ENCODE results near the gene LDLRAD4.

LDLRAD4 gene

DNA sequence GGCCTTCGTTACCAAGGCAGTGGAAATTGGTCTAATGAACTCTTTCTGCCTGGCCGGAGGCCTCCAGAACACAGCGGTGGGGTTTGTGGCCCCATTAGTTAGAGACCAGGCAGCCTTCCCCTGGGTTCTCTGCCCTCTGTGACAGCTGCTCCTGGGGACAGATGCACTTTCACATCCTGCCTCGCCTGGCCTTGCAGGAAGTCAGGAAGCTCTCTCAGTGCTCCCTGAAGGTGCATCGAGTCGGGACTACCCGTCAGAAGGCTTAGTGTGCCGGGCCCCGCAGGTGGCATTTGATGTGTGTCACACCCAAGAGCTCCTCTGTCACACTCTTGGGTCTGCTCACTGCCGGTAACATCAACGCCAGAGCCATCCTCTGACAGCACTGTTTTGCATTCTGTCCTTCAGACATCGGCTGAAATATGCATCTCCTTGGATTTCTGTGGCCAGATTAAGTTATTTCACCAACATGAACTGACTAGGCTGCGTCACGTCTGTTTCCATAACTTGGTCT, 158.3 kb downstream of the LDLRAD4 start:
- no peak for DNase-seq (ENCODE audit: low read depth)
- in situ Hi-C loops (cut with HindIII; ENCODE audit: low sequenced_read_pairs) = no loop called here
- H3K4me3 ChIP-seq (ENCODE audit: low read depth, low read length) = no peak overlapping the region

DNA sequence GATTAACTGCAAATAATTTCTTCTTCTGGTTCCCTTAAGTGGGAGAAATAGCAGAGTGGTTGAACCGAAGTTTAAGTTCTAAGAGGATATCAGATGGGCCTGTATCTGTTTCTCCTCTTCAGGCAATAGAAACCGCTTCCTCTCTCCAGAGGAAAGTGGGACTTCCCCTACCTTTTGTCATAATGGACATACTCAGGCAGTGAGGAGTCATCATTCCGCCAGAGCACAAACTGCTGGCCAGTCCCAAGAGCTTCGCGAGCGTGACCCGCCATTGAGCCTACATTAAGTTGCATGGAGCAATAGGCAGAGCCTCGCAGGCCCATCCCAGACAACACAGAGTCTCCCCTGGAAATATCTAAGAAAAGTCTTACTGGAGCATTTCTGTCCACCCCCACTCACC, 158.9 kb downstream of the LDLRAD4 start:
- H3K4me3 ChIP-seq (ENCODE audit: low read depth, low read length) = no peak overlapping the region
- TF ChIP-seq, protein P1, sequence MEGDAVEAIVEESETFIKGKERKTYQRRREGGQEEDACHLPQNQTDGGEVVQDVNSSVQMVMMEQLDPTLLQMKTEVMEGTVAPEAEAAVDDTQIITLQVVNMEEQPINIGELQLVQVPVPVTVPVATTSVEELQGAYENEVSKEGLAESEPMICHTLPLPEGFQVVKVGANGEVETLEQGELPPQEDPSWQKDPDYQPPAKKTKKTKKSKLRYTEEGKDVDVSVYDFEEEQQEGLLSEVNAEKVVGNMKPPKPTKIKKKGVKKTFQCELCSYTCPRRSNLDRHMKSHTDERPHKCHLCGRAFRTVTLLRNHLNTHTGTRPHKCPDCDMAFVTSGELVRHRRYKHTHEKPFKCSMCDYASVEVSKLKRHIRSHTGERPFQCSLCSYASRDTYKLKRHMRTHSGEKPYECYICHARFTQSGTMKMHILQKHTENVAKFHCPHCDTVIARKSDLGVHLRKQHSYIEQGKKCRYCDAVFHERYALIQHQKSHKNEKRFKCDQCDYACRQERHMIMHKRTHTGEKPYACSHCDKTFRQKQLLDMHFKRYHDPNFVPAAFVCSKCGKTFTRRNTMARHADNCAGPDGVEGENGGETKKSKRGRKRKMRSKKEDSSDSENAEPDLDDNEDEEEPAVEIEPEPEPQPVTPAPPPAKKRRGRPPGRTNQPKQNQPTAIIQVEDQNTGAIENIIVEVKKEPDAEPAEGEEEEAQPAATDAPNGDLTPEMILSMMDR (IDR thresholded peaks at IDR 0.05; ENCODE audit: low read depth, low read length, missing control alignments) = no peak
- no peak for DNase-seq (ENCODE audit: low read depth)
- in situ Hi-C loops (cut with HindIII; ENCODE audit: low sequenced_read_pairs) = no loop called here

More for the DNA sequence above, 158.3 kb downstream of the LDLRAD4 start:
- TF ChIP-seq, protein P1 (IDR thresholded peaks at IDR 0.05; ENCODE audit: low read depth, low read length, missing control alignments) = no peak

DNA sequence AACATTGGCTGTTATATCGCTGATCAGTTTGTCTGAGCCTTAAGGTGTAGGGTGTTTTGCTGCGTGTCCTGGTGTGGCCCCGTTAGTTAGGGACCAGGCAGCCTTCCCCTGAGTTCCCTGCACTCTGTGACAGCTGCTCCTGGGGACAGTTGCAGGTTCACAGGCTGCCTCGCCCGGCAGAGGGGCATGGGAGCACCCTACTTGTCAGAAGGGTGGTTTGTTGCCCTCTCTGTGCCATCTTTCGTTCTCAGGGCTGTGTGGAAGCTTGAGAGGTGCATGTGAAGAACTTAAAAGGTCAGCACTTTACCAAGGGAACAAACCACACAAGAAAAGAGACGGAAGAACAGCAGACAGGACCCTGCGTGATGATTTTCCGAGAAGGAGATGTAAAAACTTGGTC, 159.6 kb downstream of the LDLRAD4 start:
- TF ChIP-seq, protein P1 (IDR thresholded peaks at IDR 0.05; ENCODE audit: low read depth, low read length, missing control alignments) = no peak
- no peak overlapping the region for H3K4me3 ChIP-seq (ENCODE audit: low read depth, low read length)
- DNase-seq (ENCODE audit: low read depth) = no peak
- in situ Hi-C loops (cut with HindIII; ENCODE audit: low sequenced_read_pairs) = no loop called here

DNA sequence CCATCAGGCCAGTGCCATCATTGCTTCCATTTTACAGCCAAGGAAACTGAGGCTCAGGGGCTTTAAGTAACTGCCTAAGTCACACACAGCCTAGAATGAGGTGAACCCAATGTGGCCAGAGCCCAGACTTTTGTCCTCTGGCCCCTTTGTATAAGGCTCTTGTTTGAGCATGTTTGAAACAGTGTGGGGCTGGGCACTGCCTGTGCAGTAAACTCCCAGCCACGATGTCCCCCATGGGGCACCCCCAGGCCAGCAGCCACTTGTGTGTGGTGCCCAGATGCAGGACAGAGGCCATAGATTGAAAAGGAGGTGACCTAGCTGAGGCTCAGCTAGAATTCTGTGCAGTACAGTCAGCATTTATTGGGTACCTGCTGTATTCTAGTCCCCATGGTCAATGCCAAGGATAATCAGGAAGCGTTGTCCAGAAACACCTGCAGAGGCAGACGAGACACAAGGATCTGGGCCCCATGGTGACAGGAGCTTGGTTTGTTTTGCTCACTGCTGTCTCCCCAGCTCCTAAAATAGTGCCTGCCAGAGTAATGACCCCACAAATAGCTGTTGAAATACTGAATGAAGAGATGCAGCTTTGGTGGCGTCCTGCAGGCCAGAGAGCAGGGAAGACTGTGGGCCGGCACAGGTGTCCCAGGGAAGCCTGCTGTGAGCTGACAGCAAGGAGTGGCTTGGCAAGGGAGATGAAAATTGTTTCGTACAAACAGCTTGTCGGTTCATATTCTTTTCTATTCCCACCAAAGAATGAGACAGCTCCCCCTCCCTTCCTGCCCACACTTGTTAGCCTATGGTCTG, 160.7 kb downstream of the LDLRAD4 start:
- TF ChIP-seq, protein P1 (IDR thresholded peaks at IDR 0.05; ENCODE audit: low read depth, low read length, missing control alignments) = no peak
- in situ Hi-C loops (cut with HindIII; ENCODE audit: low sequenced_read_pairs) = no loop called here
- no peak overlapping the region for H3K4me3 ChIP-seq (ENCODE audit: low read depth, low read length)
- no peak for DNase-seq (ENCODE audit: low read depth)

DNA sequence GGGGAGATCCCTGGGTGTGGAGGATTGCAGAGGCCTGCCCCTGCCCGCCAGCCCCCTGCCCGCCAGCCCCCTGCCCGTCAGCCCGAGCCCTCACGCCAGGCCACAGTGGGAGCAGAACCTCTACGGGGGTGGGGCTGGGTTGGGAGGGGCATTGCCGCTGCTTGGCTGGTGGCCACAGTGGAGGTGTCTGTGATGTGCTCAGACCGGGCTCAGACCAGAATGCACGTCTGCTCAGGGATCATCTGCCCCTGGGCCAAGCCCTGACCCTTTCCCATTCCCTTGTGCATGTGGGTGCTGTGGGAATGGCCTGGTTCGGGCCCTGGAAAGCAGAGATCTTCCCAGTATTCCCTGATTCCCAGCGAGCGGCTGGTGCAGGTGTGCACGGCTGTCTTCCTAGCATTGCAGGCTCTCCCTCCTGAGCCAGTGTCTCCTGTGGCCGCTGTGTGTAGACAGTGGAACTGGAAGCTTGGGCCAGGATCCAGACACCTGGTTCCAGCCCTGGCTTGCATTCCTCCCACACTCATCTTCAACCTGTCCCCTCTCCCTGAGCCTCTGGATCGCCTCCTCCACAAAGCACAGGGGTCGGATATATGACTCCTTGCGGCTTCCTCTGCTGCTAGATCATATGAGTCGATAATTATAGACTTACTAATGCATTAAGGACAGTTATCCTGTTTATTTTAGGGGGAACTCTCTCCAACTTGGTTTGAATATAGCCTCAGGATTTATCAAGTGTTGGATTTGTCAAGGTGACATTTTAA, 161.6 kb downstream of the LDLRAD4 start:
- DNase-seq (ENCODE audit: low read depth) = no peak
- in situ Hi-C loops (cut with HindIII; ENCODE audit: low sequenced_read_pairs) = no loop called here
- TF ChIP-seq, protein P1 (IDR thresholded peaks at IDR 0.05; ENCODE audit: low read depth, low read length, missing control alignments) = no peak
- no peak overlapping the region for H3K4me3 ChIP-seq (ENCODE audit: low read depth, low read length)

DNA sequence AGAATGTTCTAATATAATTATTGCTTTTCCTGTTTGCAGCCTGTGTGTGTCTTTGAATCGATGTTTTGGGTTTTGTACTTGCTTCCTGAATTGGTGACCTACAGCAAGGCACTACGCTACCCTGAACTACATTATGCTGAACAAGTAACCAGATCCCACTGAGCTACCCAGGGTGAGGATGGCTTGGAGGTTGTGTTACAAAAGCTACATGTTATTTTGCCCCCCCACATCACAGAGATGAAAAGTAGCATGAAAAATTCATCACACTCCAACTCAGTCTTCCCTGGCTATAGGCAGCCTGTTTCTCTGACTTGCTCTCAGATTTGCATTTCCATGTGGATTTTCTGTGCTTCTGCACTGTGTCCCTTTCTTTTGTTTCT, 162.1 kb downstream of the LDLRAD4 start:
- no peak overlapping the region for H3K4me3 ChIP-seq (ENCODE audit: low read depth, low read length)
- in situ Hi-C loops (cut with HindIII; ENCODE audit: low sequenced_read_pairs) = no loop called here
- DNase-seq (ENCODE audit: low read depth) = no peak
- TF ChIP-seq, protein P1 (IDR thresholded peaks at IDR 0.05; ENCODE audit: low read depth, low read length, missing control alignments) = no peak

Measured in astrocyte of the cerebellum (primary cell).